ENCODE data around the gene ZBTB2. TPM values are rescaled to one million over a fixed set of nuclear protein-coding genes. Genes with fewer than 3 reads are reported as not detected.
A peak's percentile ranks its signal among the peaks of the same experiment; 100 is the strongest.

ZBTB2 gene
- total and polyA plus RNA-seq, 2 of the 4 experiments (the other 2 are of a cell fraction), result 11.8 to 17.7 TPM

GRCh38 chr6:151387175-151387970 lies 4.0 kb downstream of the ZBTB2 start:
- 0 out of 2 replicates have a peak, but pooled peaks cover 9% of the 10 kb centered on the region for H3K9me1 ChIP-seq (ENCODE audit: insufficient read depth, low read length)
- peak overlapping the region; percentile 82; the same call in 1 of the 2 replicates for H3K23ac ChIP-seq (ENCODE audit: low read depth, low read length)
- DNase-seq (peak; percentile 86), ATAC-seq (ENCODE audit: low read depth) (no peak)
- CTCF ChIA-PET, result no interaction called here
- peak overlapping the region; percentile 1 for H4K5ac ChIP-seq (ENCODE audit: low read depth, low read length)
- peak overlapping the region; percentile 43; the same call in 1 of the 2 replicates for H4K91ac ChIP-seq (ENCODE audit: insufficient read depth, low read depth, low read length)
- no peak overlapping the region; the same call in 1 of the 2 replicates for H3K18ac ChIP-seq (ENCODE audit: low read depth, low read length)
- peaks cover 8% of the 10 kb centered on the region for H4K20me1 ChIP-seq (ENCODE audit: insufficient read depth, low read length)
- H3K27ac ChIP-seq (ENCODE audit: insufficient read depth, low read length), result peak overlapping the region; percentile 70; the same call in 1 of the 2 replicates
- peak overlapping the region; percentile 20 for H3K4me2 ChIP-seq (ENCODE audit: low read depth, low read length)
- H3K56ac ChIP-seq (ENCODE audit: extremely low read depth, insufficient read depth, low read length), result peak overlapping the region; percentile 50
- dilution Hi-C loops (cut with HindIII; ENCODE audit: low sequenced_read_pairs, unreplicated experiment), result no loop called here
- H3K27me3 ChIP-seq (ENCODE audit: control insufficient read depth, insufficient read depth, low read length), result no peaks in the 10 kb centered on the region
- in situ Hi-C loops (cut with MboI; ENCODE audit: low sequenced_read_pairs), result no loop called here
- peak overlapping the region; percentile 88 for H3K4ac ChIP-seq (ENCODE audit: low read depth, low read length)
- H3K14ac ChIP-seq (replicated peaks; ENCODE audit: low read depth, low read length), result peak overlapping the region; percentile 89
- peak overlapping the region; percentile 58 for H2AK9ac ChIP-seq (replicated peaks; ENCODE audit: low read depth, low read length, poor library complexity)
- peak overlapping the region; percentile 77 for H2BK120ac ChIP-seq (ENCODE audit: low read depth, low read length)
- peaks cover 26 to 57% of the 10 kb centered on the region in 2 experiments for H3K79me1 ChIP-seq (ENCODE audit: low read depth in 1 of 2, low read length in 2 of 2)
- H3K36me3 ChIP-seq (ENCODE audit: control insufficient read depth, insufficient read depth, low read length), result no peaks in the 10 kb centered on the region
- WGBS, 2 experiments (ENCODE audit: extremely low coverage in 2 of 2, insufficient read length in 1 of 2), result 100% methylated on average over 1 of the region's 11 CpGs; no CpG with 5 or more reads in 1 of the 2 experiments
- H2AFZ ChIP-seq (replicated peaks; ENCODE audit: low read length, poor library complexity), result peak overlapping the region; percentile 57
- H2BK5ac ChIP-seq (ENCODE audit: low read depth, low read length, poor library complexity, severe bottlenecking), result peak overlapping the region; percentile 76
- TF ChIP-seq MXI1 (IDR thresholded peaks at IDR 0.05; ENCODE audit: borderline replicate concordance, low read depth, low read length) (0 out of 2 replicates have a peak, but pooled peaks have one; percentile 35), FOS (IDR thresholded peaks at IDR 0.05; ENCODE audit: low read depth, low read length) (no peak)
- intact Hi-C loops (cut with micrococcal nuclease), result no loop called here
- H2AK5ac ChIP-seq (ENCODE audit: low read depth, low read length), result 0 out of 2 replicates have a peak overlapping the region, but pooled peaks have one; percentile 51
- peak overlapping the region; percentile 38; the same call in 1 of the 3 replicates for H2BK15ac ChIP-seq (ENCODE audit: low read depth, low read length)
- H3K9me3 ChIP-seq (ENCODE audit: control insufficient read depth, insufficient read depth, low read length), result no peaks in the 10 kb centered on the region
- no peak overlapping the region; the same call in 1 of the 2 replicates for H3K9ac ChIP-seq (ENCODE audit: low read depth, low read length)
- H4K8ac ChIP-seq (ENCODE audit: low read depth in 2 of 2, low read length in 2 of 2), result peak overlapping the region in 1 of 2 experiments; percentile 90
- H2BK20ac ChIP-seq (ENCODE audit: low read depth, low read length), result peak overlapping the region; percentile 38; the same call in 1 of the 2 replicates
- H3K4me3 ChIP-seq (ENCODE audit: insufficient read depth, low read depth, low read length), result no peak overlapping the region
- BruUV-seq (replicated peaks), result no TSS peak
- POLR2A ChIA-PET (ENCODE audit: unreplicated experiment), result no interaction called here
- H3K4me1 ChIP-seq (ENCODE audit: control insufficient read depth, insufficient read depth, low read length), result peaks cover 7% of the 10 kb centered on the region

Data from IMR-90 (cell line).